Stimulated activated CD8-positive, alpha-beta memory T cell treated with anti-CD3 and anti-CD28 coated beads, Interleukin-4, amount 100 ng/mL, for 1 hour (primary cell): Measurements from ENCODE around the gene SYTL1.

Experiments
- DNase-seq, 2 donors: peaks; one replicate each; pipeline ENCODE4 v3.0.0-alpha.2; 2020; ENCODE audit warnings: low read depth in 2 of 2, low spot score in 1 of 2

The SYTL1 gene

GRCh38 chr1:27402349-27402754 lies 60.5 kb downstream of the SYTL1 start:
- no peak for DNase-seq

DNA sequence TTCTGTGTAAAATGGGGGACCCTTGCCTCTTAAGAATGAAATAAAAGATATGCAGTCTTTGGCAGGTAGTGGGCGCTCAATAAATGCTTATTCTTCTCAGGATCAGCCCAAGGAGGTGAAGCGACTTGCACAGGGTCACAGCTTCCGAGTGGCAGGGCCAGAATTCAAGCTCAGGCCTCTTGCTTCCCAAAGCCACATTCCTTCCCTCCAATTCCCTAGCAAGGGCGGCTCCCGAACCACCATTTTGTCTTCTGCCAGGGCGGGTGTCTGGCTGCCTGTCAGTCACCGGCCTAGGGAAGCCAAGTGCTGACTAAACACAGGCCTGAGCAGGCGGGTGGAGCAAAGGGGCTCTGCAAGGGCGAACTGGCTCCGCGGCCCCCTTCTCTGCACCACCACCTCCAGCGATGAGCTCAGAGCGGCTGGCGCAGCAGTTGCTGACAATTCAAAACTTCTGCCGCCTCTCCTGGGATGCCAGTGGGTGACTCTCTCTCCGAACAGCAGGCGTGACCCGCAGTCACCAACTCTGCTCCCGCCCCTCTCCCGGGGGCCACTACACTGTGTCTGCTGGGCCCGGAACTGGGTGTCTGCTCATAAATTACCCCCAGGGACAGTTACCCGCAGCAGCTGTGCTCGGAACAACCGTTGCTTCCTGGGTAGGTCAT lies 61.4 kb downstream of the SYTL1 start:
- DNase-seq, result no peak
